ENCODE data around the gene KCNT2. TPM values are rescaled to one million over a fixed set of nuclear protein-coding genes. Genes with fewer than 3 reads are reported as not detected.

Gene KCNT2
- total RNA-seq, 4 donors from 2014 or later = 0.35 to 2.3 (median 0.91) TPM; not detected in 1

- no peaks in the 10 kb centered on the region for H3K9me3 ChIP-seq
- DNase-seq = no peak
- WGBS, 2 donors = 51 to 55% methylated on average over 2 of the region's 2 CpGs
- no peak overlapping the region for H3K4me3 ChIP-seq
- no peak overlapping the region for H3K27ac ChIP-seq
- intact Hi-C loops (cut with DNase I) = no loop called here
- H3K4me1 ChIP-seq = no peaks in the 10 kb centered on the region
- H3K36me3 ChIP-seq = no peaks in the 10 kb centered on the region
- no peaks in the 10 kb centered on the region for H3K27me3 ChIP-seq
- TF ChIP-seq POLR2A (IDR thresholded peaks at IDR 0.05) = no peak
- TF ChIP-seq, protein P1, sequence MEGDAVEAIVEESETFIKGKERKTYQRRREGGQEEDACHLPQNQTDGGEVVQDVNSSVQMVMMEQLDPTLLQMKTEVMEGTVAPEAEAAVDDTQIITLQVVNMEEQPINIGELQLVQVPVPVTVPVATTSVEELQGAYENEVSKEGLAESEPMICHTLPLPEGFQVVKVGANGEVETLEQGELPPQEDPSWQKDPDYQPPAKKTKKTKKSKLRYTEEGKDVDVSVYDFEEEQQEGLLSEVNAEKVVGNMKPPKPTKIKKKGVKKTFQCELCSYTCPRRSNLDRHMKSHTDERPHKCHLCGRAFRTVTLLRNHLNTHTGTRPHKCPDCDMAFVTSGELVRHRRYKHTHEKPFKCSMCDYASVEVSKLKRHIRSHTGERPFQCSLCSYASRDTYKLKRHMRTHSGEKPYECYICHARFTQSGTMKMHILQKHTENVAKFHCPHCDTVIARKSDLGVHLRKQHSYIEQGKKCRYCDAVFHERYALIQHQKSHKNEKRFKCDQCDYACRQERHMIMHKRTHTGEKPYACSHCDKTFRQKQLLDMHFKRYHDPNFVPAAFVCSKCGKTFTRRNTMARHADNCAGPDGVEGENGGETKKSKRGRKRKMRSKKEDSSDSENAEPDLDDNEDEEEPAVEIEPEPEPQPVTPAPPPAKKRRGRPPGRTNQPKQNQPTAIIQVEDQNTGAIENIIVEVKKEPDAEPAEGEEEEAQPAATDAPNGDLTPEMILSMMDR (IDR thresholded peaks at IDR 0.05) = no peak
These were observed 35.0 kb downstream of the KCNT2 start for GRCh38 chr1:196573226-196573625.

- Histone ChIP-seq H3K27ac (no peak overlapping the region), H3K4me3 (no peak overlapping the region), H3K27me3 (no peaks in the 10 kb centered on the region), H3K4me1 (no peaks in the 10 kb centered on the region), H3K36me3 (no peaks in the 10 kb centered on the region), H3K9me3 (peaks cover 0 to 6% (median 3%) of the 10 kb centered on the region in 3 donors)
- 48 to 67% methylated on average over 1 of the region's 1 CpG for WGBS, 2 donors
- intact Hi-C loops (cut with DNase I) = no loop called here
- no peak for DNase-seq
- TF ChIP-seq, protein P1 (IDR thresholded peaks at IDR 0.05) = no peak
- TF ChIP-seq POLR2A (IDR thresholded peaks at IDR 0.05) = no peak
These were observed 41.0 kb downstream of the KCNT2 start for GRCh38 chr1:196567238-196567637.

DNA sequence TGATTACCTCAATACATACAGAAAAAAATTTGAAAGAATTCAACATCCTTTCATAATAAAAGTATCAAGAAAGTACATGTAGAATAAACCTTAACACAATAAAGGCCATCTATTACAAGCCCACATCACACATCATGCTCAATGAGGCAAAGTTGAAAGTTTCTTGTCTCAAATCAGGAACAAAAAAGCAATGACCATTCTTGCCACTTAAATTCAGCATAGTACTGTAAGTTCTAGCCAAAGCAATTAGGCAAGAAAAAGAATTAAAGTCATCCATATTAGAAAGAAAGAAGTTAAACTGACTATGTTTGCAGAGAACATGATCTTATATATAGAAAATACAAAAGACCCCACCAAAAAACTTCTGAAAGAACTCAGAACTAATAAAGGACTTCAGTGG is 44.5 kb downstream of the KCNT2 start:
- TF ChIP-seq, protein P1 (IDR thresholded peaks at IDR 0.05) = no peak
- no peak for TF ChIP-seq POLR2A (IDR thresholded peaks at IDR 0.05)
- intact Hi-C loops (cut with DNase I) = no loop called here
- no peak for DNase-seq
- no peaks in the 10 kb centered on the region for H3K4me1 ChIP-seq
- peaks cover 0 to 6% (median 3%) of the 10 kb centered on the region in 3 donors for H3K9me3 ChIP-seq
- no peak overlapping the region for H3K4me3 ChIP-seq
- no peak overlapping the region for H3K27ac ChIP-seq
- no peaks in the 10 kb centered on the region for H3K36me3 ChIP-seq
- no peaks in the 10 kb centered on the region for H3K27me3 ChIP-seq

- H3K4me1 ChIP-seq = no peaks in the 10 kb centered on the region
- DNase-seq = no peak
- H3K27me3 ChIP-seq = no peaks in the 10 kb centered on the region
- H3K4me3 ChIP-seq = no peak overlapping the region
- H3K27ac ChIP-seq = no peak overlapping the region
- TF ChIP-seq, protein P1 (IDR thresholded peaks at IDR 0.05) = no peak
- no peak for TF ChIP-seq POLR2A (IDR thresholded peaks at IDR 0.05)
- intact Hi-C loops (cut with DNase I) = no loop called here
- 68 to 70% methylated on average over 3 of the region's 3 CpGs for WGBS, 2 donors
- H3K36me3 ChIP-seq = no peaks in the 10 kb centered on the region
- H3K9me3 ChIP-seq = peaks cover 0 to 3% (median 2%) of the 10 kb centered on the region in 3 donors
These were observed 48.9 kb downstream of the KCNT2 start for GRCh38 chr1:196559314-196559713.

- Histone ChIP-seq H3K4me3 (peak overlapping the region in 3 of 4 donors; percentile 7 to 52 (median 19)), H3K27me3 (no peaks in the 10 kb centered on the region), H3K9me3 (peaks cover 0 to under 1% (median 0%) of the 10 kb centered on the region in 3 donors), H3K4me1 (no peaks in the 10 kb centered on the region), H3K36me3 (no peaks in the 10 kb centered on the region), H3K27ac (peak overlapping the region in 2 of 4 donors; percentile 6 to 18)
- no peak for TF ChIP-seq POLR2A (IDR thresholded peaks at IDR 0.05)
- TF ChIP-seq, protein P1 (IDR thresholded peaks at IDR 0.05) = no peak
- intact Hi-C loops (cut with DNase I) = no loop called here
- no peak for DNase-seq
- WGBS, 2 donors = 19 to 24% methylated on average over 2 of the region's 2 CpGs
These were observed 49.8 kb downstream of the KCNT2 start for GRCh38 chr1:196558411-196558810.

Measured in esophagus squamous epithelium (tissue), 5 donors.